Fibroblast of villous mesenchyme (primary cell): Measurements from ENCODE around the gene DMRT2. TPM values are rescaled to one million over a fixed set of nuclear protein-coding genes. Genes with fewer than 3 reads are reported as not detected.

Source experiments
- DNase-seq: peaks from one replicate; pipeline ENCODE4 v3.0.0-alpha.2; 2010; ENCODE audit warnings: low read depth
- H3K4me3 ChIP-seq: 2 replicates; pipeline ENCODE4 v1.5.1; 2011; ENCODE audit warnings: low read depth, mild to moderate bottlenecking, low read length
- total RNA-seq: library from RNA; depleted of rRNA; stranded (reverse); fragments of >200 nt; gene quantifications from 2 replicates; pipeline ENCODE4 v1.2.3, GENCODE V29; 2012
- TF ChIP-seq, protein P1 (sequence below): IDR thresholded peaks from 2 replicates; pipeline ENCODE4 v1.5.1; 2012; ENCODE audit warnings: low read depth, mild to moderate bottlenecking, low read length; ENCODE audit not compliant: insufficient read depth

The DMRT2 gene
- total RNA-seq, 1 donor: not detected

DNA sequence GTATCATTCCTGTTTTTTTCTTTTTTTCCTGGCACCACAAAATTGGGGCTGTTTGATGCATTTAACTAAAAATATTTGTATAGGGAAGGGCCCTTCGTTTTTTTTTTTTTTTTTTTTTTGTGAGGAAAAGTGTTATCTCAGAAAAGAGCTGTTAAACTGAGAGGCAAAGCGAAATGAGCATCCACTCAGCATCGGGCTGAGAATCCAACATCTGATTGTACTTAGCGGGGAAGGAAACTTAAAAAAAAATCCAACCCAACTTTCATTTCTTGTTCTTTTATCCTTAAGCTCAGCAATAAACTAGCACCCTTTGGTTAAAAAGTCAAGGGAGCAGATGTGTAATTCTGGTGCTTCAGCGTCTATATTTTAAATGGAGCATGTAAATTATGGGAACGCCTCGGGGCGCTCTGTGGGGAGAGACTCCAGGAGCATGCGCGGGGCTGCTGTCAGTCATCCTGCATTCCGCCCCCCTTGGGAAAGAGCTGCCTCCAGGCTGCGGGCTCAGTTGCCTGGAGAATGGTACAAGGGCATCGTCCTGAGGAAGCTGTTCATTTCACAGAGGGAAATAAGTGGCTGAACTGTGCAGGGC is 33.3 kb downstream of the DMRT2 start:
- TF ChIP-seq, protein P1, sequence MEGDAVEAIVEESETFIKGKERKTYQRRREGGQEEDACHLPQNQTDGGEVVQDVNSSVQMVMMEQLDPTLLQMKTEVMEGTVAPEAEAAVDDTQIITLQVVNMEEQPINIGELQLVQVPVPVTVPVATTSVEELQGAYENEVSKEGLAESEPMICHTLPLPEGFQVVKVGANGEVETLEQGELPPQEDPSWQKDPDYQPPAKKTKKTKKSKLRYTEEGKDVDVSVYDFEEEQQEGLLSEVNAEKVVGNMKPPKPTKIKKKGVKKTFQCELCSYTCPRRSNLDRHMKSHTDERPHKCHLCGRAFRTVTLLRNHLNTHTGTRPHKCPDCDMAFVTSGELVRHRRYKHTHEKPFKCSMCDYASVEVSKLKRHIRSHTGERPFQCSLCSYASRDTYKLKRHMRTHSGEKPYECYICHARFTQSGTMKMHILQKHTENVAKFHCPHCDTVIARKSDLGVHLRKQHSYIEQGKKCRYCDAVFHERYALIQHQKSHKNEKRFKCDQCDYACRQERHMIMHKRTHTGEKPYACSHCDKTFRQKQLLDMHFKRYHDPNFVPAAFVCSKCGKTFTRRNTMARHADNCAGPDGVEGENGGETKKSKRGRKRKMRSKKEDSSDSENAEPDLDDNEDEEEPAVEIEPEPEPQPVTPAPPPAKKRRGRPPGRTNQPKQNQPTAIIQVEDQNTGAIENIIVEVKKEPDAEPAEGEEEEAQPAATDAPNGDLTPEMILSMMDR: no peak
- no peak for DNase-seq
- no peak overlapping the region for H3K4me3 ChIP-seq

DNA sequence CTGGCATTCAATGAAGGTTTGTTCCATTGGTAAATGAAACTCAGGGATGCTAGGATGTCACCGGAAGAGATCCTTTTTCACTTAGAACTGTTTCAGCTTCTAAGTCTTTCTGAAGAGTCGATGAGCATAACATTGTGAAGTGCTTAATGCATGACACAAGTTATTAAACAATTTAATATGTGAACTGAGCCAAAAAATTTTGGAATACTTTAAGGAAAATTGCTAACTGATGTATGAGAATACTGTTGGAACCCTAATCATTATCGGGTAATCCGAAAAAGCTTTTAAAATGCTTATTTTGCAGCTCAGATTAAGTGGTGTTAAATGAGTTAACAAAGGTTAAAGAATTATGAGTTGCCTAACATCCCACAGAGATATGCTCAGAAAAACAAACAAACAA is 34.9 kb downstream of the DMRT2 start:
- no peak for DNase-seq

DNA sequence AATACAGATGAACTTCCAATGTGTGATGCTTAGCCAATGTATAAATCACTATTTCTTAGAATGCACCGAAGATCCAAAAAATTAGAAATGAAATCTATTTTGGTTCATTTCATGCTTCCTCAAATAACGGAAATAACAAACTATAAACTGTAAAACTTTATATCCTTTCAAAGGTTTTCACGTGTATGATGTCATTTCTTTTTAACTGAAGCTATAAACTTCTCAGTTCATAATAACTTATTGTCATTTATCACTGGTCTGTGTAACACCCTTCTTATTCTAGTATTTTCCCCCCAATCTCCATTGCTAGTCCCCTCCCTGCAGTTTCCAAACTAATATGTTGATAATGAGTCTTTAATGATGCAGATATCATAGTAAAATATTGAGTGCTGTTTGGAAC is 36.4 kb downstream of the DMRT2 start:
- TF ChIP-seq, protein P1: no peak
- no peak for DNase-seq
- no peak overlapping the region for H3K4me3 ChIP-seq

More for the DNA sequence above, 34.9 kb downstream of the DMRT2 start:
- no peak overlapping the region for H3K4me3 ChIP-seq
- TF ChIP-seq, protein P1: no peak

DNA sequence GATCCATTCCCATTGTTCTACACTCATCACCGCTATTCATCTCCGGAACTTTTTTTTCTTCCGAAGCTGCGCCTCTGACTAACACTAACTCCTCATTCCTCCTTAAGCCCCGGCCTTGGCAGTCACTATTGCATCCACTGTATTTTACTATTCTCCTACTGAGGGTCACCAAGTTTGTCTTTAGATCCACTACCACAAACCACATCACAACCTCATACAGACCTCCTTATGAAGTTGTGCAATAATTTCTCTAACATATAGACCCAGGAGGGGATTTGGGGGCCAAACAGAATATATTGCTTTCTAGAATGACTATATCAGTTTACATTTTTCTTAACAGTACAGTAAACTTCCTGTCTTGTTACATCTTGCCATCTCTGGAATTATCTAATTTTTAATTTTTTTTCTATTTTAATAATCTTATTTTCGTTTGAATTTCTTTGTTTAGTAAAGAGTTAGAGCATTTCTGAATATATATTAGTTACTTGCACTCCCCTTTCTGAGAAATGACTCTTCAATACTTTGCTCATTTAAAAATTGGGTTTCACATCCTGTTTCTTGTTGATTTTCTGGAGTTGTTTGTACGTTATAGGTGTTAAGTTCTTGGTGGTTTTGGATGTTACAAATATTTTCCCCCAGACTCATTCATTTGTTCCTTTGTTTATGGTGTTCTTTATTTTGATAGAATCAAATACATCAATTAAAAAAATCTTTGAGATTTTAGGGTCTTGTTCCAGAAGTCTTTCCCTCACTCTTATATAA is 37.1 kb downstream of the DMRT2 start:
- DNase-seq: no peak
- TF ChIP-seq, protein P1: no peak
- no peak overlapping the region for H3K4me3 ChIP-seq

DNA sequence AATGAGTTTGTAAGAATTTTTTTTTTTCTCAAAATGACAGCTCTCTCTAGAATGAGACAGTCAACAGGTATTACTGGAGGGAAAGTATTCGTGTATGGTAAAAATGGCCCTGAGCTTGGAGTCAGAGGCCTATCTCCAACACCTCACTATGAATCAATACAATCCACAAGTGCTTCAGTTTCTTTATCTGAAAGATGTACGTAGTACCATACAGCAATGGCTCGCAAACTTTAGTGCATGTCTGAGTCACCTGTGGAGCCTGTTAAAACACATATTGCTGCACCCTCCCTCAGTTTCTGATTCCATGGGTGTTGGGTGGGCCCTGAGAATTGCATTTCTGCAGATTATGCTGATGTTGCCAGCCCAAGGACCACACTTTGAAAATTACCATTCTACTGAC is 44.6 kb downstream of the DMRT2 start:
- H3K4me3 ChIP-seq: no peak overlapping the region
- no peak for DNase-seq
- TF ChIP-seq, protein P1: no peak

DNA sequence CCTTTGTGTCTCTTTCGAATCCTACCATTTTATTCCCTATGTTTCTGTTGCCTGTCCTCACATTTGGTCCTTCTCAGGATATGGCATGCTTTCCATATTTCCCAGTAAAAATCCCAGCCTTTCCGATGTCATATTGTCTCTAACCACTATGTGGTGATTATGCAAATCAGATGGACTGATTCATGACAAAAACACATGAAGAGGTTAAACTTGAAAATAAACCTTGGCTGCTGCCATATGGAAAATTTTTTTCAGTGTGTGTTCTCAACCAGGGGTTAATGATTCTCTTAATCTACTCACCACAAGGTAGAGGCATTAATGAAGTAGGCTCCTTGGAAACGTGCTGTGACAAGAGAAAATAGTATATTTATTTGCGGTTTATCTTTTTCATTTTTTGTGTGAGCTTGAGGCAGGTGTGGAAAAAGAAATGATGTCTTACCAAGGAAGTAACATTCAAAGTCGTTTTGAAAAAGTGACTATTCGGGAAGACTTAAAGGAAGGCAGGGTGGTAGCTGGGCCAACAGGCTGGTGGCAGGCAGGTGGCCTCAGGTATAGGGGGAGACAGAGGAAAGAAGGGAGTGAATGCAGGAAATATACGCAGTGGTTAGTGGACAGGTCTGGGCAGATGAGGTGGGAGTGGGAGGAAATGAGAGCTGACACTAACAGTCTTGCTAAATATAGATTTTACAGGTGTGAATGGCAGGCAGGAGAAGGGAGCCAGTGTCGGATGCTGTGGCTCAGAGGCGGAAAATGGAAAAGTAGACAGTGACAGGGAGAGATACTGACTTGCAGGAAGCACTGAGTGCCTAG is 46.2 kb downstream of the DMRT2 start:
- no peak for DNase-seq
- TF ChIP-seq, protein P1: no peak
- no peak overlapping the region for H3K4me3 ChIP-seq
